ENCODE results near the gene CHP1. TPM values are rescaled to one million over a fixed set of nuclear protein-coding genes. Genes with fewer than 3 reads are reported as not detected.
"Not testable (repeated sequence)": the region's sequence is repeated elsewhere in the genome, so short reads cannot be mapped to it uniquely, and the experiment has no call there.

The CHP1 gene
- total and polyA plus RNA-seq, 8 donors: 51.2 to 207 (median 59.0) TPM

GRCh38 chr15:41291065-41291631, 60.1 kb downstream of the CHP1 start:
- Histone ChIP-seq H3K36me3 (peaks cover 0 to 66% of the 10 kb centered on the region in 2 donors), H3K27ac (peak overlapping the region in 1 of 2 donors; percentile 78), H3K27me3 (no peaks in the 10 kb centered on the region), H3K4me1 (peaks cover 0 to 50% of the 10 kb centered on the region in 2 donors), H3K9me3 (no peaks in the 10 kb centered on the region), H3K4me3 (no peak overlapping the region)
- peak; percentile 69 for ATAC-seq
- peak in 1 of 4 donors; percentile 40 for DNase-seq
- intact Hi-C loops (cut with DNase I): no loop called here
- TF ChIP-seq CTCF (IDR thresholded peaks at IDR 0.05): no peak

DNA sequence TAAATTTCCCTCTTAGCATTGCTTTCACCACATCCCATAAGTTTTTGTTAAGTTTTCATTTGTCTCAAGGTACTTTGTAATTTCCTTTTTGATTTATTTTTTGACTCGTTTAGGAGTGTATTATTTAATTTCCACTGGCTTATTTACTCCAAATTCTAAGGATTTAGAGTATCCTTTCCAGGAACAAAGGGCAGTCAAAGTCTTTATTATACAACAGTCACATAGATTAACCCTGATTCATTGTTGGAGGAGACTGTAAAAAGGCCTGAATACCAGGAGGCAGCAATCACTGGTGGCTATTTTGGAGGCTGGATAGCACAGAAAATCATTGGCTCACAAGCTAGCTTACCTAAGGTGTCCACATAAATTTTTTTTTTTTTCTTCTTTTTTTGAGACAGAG, 61.5 kb downstream of the CHP1 start:
- Histone ChIP-seq H3K4me3 (no peak overlapping the region), H3K9me3 (no peaks in the 10 kb centered on the region), H3K36me3 (peaks cover 0 to 62% of the 10 kb centered on the region in 2 donors), H3K27me3 (no peaks in the 10 kb centered on the region), H3K4me1 (peaks cover 0 to 37% of the 10 kb centered on the region in 2 donors), H3K27ac (no peak overlapping the region)
- intact Hi-C loops (cut with DNase I): no loop called here
- no peak for TF ChIP-seq CTCF (IDR thresholded peaks at IDR 0.05)
- ATAC-seq: no peak
- no peak for DNase-seq

DNA sequence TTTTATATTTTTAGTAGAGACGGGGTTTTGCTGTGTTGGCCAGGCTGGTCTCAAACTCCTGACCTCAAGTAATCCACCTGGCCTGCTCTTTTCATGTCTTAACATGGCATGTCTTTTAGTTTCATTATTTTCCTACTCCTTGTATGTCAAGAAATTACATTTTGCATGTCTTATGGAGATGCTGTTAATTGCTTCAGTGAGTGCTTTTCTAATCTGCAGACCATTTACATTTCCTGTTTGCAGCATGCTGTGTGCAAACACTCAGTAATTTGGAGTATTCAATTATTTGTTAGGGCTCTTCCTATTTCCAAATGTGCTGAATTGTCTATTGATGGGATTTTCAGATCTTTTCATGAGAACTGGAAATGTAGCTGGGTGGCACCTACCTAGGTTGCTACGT, 70.1 kb downstream of the CHP1 start:
- ATAC-seq; H3K27me3 ChIP-seq; H3K9me3 ChIP-seq; H3K4me1 ChIP-seq; intact Hi-C loops (cut with DNase I); H3K4me3 ChIP-seq; DNase-seq; H3K27ac ChIP-seq: not testable (repeated sequence)
- peaks cover 0 to 36% of the 10 kb centered on the region in 2 donors for H3K36me3 ChIP-seq

DNA sequence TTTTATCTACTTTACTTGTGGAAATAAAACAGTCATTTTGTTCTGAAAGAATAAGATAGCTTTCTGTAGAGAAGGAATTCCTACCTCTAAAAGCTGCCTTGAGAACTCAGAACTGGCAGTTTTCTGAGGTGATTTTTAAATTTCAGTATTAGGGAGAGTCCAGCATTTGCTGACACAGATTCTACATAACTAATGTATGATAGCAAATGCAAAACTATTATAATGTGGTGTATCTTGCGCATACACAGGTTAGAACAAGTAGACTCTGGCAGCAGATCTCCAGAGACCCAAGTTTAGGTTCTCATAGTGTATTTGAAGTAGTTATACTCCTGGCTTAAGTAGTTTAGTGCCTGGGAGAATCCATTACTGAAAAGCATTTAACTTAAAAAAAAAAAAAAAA, 70.5 kb downstream of the CHP1 start:
- no peak for TF ChIP-seq CTCF (IDR thresholded peaks at IDR 0.05)
- intact Hi-C loops (cut with DNase I): no loop called here
- Histone ChIP-seq H3K27me3 (no peaks in the 10 kb centered on the region), H3K27ac (no peak overlapping the region), H3K9me3 (no peaks in the 10 kb centered on the region), H3K36me3 (peaks cover 0 to 35% of the 10 kb centered on the region in 2 donors), H3K4me1 (no peaks in the 10 kb centered on the region), H3K4me3 (no peak overlapping the region)
- no peak for DNase-seq
- ATAC-seq: no peak

DNA sequence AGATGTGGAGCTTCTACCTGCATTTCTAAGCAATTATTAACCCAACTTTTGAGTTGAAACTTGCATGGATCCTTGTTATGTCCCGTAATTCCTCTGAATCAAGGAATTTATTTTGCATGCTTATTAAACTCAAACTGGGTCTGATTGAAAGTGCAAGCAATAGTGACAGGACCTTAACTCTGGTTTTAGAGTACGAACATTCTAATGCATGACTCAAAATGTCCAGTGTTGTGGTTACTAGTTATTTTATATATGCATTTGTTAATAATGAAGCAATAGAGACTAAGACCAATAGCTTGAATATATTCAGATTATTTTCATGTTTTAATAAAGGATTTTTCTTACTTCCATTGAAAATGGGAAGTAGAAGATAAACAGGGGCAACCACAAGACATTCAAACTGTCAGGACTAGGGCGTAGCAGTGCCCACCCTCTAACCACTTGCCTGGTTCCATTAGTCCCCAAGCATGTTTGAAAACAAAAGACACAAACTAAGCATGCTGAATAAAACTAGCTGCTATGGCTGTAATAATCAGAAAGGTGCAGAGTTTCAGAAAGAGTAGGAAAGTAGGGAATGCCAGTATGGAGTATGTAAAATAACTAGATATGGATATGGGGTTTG, 73.2 kb downstream of the CHP1 start:
- DNase-seq: no peak
- no peak overlapping the region for H3K4me3 ChIP-seq
- H3K9me3 ChIP-seq: no peaks in the 10 kb centered on the region
- intact Hi-C loops (cut with DNase I): no loop called here
- H3K36me3 ChIP-seq: peaks cover 0 to 17% of the 10 kb centered on the region in 2 donors
- no peak for TF ChIP-seq CTCF (IDR thresholded peaks at IDR 0.05)
- no peaks in the 10 kb centered on the region for H3K4me1 ChIP-seq
- H3K27ac ChIP-seq: no peak overlapping the region
- ATAC-seq: no peak
- H3K27me3 ChIP-seq: no peaks in the 10 kb centered on the region
